Lung microvascular endothelial cell (primary cell): Measurements from ENCODE around the gene ADAT3. TPM values are rescaled to one million over a fixed set of nuclear protein-coding genes. Genes with fewer than 3 reads are reported as not detected.

Source experiments
- DNase-seq, 2 donors: peaks; one replicate each; pipeline versions ENCODE4 v3.0.0 to v3.0.0-alpha.2; 2010; ENCODE audit warnings: low read depth in 2 of 2
- total RNA-seq: library from RNA; depleted of rRNA; stranded (reverse); fragments of >200 nt; gene quantifications from 2 replicates; pipeline ENCODE4 v1.2.1, GENCODE V29; 2014

Gene ADAT3
- total RNA-seq, 1 donor from 2014 or later: 3.0 TPM

DNA sequence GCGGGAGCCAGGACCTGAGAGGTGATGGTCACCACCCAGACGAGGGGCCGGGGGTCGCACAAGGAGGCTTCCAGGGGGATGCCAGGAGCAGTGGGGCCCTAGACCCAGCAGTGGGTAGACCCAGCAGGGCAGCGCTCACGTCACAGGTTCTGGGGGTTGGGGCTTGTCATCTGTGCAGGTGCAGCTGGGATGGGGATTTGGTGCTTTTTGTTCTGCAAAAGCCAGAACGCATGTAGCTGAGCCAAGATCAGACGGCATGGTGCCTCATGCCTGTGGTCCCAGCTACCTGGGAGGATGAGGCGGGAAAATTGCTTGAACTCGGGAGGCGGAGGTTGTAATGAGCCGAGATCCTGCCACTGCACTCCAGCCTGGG, 50.9 kb downstream of the ADAT3 start:
- no peak for DNase-seq

GRCh38 chr19:1956868-1957492, 51.8 kb downstream of the ADAT3 start:
- DNase-seq: no peak

GRCh38 chr19:1957562-1958248, 52.5 kb downstream of the ADAT3 start:
- DNase-seq: no peak

GRCh38 chr19:1959928-1960589, 54.9 kb downstream of the ADAT3 start:
- no peak for DNase-seq

- DNase-seq: no peak
Observed at GRCh38 chr19:1961000-1961883, 56.0 kb downstream of the ADAT3 start.

GRCh38 chr19:1962674-1963073, 57.5 kb downstream of the ADAT3 start:
- DNase-seq: no peak

Other genes with a start within 250 kb of the ADAT3 start
- not detected in 2 replicates for gene ONECUT3, start 151.9 kb upstream of the ADAT3 start, total RNA-seq
- 0.20 and 0.65 TPM in 2 replicates for gene ATP8B3, start 93.1 kb upstream of the ADAT3 start, total RNA-seq
- 4.4 and 6.9 TPM in 2 replicates for gene REXO1, start 56.9 kb upstream of the ADAT3 start, total RNA-seq
- 3.7 and 5.6 TPM in 2 replicates for gene KLF16, start 41.8 kb upstream of the ADAT3 start, total RNA-seq
- 82.4 and 102 TPM in 2 replicates for gene ABHD17A, start 19.9 kb upstream of the ADAT3 start, total RNA-seq
- 19.0 and 26.6 TPM in 2 replicates for gene SCAMP4, start within 50 bp of the ADAT3 start, total RNA-seq
- gene CSNK1G2, start 35.8 kb downstream of the ADAT3 start, total RNA-seq: 45.3 and 56.5 TPM in 2 replicates
- gene BTBD2, start 110.3 kb downstream of the ADAT3 start, total RNA-seq: 29.0 and 34.9 TPM in 2 replicates
- gene MKNK2, start 145.8 kb downstream of the ADAT3 start, total RNA-seq: 80.9 and 102 TPM in 2 replicates
- gene MOB3A, start 190.9 kb downstream of the ADAT3 start, total RNA-seq: 12.6 and 13.1 TPM in 2 replicates
- 0.60 and 0.65 TPM in 2 replicates for gene IZUMO4, start 191.5 kb downstream of the ADAT3 start, total RNA-seq
- 57.5 and 63.3 TPM in 2 replicates for gene AP3D1, start 246.2 kb downstream of the ADAT3 start, total RNA-seq